UCSD-AML1 (cell line): ENCODE measurements around the gene ST6GALNAC4.
A peak's percentile ranks its signal among the peaks of the same experiment; 100 is the strongest.

Experiments
- DNase-seq: peaks from one replicate; lab custom pipeline; 2025; ENCODE audit not compliant: unreplicated experiment; lab: John Stamatoyannopoulos, UW

The ST6GALNAC4 gene

DNA sequence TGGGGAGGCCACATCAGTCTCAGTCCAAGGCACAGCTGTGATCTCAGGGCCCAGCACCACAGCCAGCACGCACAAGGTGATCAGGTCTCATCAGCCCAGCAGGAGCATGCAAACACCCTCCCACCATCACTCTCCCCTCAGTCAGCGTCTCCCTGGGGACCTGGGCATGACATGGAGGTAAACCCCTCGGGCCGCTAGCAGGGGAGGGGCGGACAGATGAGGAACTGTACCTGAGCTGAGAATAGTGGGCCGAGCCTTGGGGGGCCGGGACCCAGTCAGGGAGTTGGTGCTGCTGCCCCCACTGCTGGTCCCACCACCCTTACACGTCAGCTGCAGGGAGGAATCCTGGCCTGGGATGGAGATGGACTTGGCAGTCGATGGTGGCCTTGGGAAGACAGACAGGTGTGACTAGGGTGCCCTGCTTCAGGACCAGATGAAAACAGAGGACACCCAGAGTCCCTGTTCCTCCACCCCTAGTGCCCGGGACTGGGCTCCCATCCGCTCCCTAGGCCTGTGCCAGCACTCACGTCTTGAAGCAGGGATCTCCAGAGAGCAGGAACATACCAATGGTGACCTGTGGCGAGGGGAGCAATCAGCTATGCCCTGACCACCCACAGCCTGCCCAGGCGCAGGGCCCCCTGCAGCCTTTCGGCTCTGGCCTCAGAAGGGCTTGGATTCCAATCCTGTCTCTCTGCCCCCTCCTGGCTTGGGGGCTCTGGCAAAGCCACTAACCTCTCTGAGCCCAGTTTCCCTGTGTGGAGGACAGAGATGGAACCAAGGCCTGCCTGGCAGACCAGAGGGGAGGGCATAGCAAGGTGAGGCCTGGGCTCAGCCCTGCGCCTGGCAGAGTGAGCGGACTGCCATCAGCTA lies 31.2 kb upstream of the ST6GALNAC4 start:
- no peak for DNase-seq

- DNase-seq, result no peak
Observed at GRCh38 chr9:127946728-127947127, 29.9 kb upstream of the ST6GALNAC4 start.

- no peak for DNase-seq
Observed at GRCh38 chr9:127945942-127946341, 29.1 kb upstream of the ST6GALNAC4 start.

- no peak for DNase-seq
Observed at GRCh38 chr9:127945338-127945737, 28.5 kb upstream of the ST6GALNAC4 start.

DNA sequence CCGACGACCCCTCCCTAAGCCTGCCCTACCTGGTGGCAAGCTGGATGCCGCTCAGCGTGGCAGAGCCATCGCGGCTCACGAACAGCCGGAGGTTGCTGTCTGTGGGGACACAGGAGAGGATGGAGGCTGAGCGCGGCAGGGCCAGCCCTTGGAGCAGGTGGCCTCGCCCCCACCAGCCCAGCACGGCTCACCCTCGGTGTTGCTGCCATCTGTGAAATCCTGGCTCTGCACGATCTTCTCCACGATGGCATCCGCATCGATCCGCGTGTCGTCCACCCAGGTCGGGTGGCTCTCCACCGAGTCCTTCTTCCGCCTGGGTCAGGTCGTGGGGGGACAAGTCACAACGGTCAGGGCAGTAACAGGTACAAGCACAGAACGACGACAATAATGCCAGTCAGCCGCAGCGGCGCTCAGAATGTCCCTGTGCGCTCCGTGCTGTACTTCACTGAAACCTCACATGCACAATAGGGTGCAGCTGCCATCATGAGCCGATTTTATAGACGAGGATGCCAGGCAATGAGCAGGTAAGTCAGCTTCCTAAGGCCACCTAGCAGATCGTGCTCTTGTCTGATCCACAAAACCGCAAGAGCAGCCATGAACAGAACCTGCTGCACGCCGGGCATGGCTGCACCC lies 27.9 kb upstream of the ST6GALNAC4 start:
- no peak for DNase-seq

GRCh38 chr9:127943731-127944144 lies 26.9 kb upstream of the ST6GALNAC4 start:
- peak; percentile 73 for DNase-seq

DNA sequence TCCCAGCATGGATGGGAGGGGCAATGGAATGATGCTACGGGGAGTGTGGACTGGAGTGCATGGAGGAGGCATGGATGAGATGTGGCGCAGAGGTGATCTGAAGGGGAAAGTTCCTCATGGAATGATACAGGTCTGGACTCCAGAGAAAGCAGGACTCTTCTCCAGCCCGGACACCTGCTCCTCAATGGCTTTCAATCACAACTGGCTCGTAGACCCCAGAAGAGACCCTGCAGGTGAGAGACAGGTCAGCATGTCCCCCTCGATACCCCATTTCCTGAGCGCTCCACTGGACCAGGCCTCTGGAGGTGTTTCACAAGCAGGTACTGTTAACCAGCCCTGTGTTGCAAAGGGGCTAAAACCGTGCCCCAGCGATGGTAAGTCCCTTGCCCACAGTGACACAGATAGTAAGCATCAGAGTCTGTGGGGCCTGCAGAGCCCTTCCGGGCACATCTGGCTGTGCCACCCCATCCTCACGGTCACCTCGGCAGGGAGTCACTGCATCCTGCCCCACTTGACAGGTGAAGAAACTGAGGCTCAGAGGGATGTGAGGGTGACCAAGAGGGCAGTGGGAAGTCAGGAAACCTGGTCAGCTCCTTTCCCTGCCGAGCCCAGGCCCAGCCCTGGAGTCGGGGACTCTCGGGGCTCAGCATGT lies 26.3 kb upstream of the ST6GALNAC4 start:
- DNase-seq, result no peak

- peak; percentile 53 for DNase-seq
Observed at GRCh38 chr9:127942216-127943010, 25.6 kb upstream of the ST6GALNAC4 start.

- no peak for DNase-seq
Observed at GRCh38 chr9:127941961-127942215, 25.0 kb upstream of the ST6GALNAC4 start.

DNA sequence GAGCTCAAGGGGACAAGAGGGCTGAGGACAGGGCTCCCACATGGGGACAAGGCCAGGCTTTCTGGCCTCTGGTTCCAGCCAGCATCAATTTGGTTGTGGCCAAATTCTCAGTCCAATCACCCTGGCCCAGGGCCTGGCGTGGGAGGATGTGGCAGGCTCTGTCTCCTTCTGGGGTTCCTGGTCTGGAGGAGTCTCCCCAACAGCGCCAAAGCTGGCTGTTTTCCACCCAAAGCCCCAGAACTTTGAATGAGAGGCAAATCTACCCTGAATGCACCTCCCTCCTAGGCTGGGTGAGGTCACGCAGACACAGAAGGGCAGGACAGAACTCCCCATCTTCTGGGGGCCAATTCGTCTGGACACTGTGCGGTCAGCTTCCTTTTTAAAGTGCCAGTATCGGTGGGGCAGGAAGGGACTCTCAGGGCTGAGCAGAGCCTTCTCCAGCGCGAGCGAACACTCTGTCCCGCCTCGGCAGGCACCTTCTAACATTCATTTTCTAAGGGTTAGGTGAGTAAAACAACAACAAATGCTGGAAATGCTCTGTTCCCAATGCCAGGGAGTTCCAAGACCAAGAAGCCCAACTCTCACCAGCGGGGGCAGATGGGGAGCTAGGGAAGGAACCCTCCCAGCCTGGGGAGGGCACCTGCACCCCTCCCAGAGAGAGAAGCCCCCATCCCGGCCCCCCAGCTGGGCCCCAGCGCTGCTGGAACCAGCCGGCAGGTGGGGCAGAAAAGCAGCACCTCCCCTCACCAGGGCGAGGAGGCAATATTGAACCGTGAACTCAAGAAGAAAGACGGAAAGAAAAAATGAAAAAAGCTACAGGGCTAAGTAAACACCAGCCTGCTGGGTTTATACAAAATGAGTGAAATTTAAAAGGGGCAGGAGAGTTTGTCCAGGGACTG lies 24.5 kb upstream of the ST6GALNAC4 start:
- no peak for DNase-seq

DNA sequence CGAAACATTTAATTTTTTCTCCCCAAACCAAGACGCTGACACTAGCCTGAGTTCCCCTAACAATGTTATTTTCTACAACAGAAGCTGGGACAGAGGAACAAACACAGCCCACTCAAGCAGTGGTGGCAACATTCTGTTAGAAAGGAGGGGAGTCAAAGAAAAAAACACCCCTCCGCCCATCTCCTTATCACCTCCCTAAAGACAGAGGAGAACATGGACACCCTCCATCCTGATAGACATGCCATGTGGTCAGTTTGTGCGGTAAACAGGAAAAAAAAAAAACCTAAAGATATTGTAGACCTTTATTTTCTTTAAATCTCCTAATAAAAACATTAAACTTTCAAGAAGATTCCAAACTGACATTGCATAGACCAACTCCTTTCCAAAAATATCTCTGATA lies 23.8 kb upstream of the ST6GALNAC4 start:
- no peak for DNase-seq

DNA sequence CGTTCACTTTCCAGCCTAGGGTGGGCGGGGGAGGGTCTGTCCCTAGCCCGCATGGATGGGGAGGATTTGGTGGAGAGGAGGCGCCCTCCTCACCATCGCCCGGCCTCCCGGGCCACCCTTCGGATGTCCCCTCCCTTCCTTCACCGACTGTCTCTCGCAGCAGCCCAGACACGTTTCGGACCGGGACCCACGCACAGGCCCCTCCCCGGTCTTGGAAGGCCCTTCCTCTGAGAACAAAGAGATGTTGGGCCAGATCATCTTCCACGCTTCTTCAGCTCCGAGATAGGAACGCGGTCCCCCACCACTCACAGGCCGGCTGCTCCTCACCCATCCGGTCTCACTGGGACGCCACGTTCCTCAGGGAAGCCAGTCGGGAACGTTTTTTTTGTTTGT lies 21.5 kb upstream of the ST6GALNAC4 start:
- DNase-seq, result no peak

DNA sequence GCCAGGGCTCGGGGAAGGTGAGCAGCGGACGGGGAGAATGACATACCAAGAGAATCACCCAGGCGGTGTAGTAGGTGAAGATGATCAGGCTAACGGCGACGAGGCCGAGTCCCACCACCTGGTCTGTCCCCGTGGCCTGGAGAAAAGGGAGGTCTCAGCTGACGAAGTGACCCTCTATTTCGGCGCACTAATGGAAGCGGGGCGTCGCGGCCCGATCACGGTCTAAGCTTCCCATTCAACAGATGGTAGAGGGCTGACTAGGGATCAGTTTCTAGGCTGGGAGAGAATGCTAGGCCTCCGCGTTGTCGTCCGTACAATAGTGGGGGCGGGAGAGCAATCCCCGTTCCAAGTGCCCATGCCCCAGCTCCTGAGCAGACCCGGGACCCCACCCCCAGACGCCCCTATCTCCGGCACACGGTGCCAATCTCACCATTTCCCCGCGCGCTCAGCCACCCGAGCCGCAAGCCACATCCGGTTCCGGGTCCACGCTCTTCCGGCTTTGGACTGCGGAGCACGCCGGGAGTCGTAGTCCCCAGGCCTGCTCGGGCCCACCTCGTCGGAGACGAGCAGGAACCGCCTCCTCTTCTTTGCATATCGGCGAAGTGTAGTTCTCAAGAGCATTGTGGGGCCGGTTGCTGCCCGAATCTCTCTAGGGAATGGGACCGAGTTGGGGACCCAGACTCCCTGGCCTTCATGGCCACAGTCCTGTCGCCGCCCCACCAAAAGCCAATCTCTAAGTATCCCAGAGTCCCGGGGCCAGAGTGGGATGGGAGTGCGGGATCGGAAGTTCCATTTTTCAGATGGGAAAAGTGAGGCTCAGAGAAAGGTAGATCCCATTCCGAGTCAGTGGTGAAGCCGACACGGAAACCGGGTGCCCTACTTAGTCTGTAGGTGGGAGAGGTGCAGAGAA lies 20.8 kb upstream of the ST6GALNAC4 start, which contains the start of gene DPM2:
Gene DPM2, minus strand, starts transcription at position 467 of the 910 bp plus-strand sequence. Its CDS starts 34 bp downstream, at position 433.
- DNase-seq, result peak; percentile 88

- DNase-seq, result no peak
Observed at GRCh38 chr9:127937056-127937387, 20.2 kb upstream of the ST6GALNAC4 start.

DNA sequence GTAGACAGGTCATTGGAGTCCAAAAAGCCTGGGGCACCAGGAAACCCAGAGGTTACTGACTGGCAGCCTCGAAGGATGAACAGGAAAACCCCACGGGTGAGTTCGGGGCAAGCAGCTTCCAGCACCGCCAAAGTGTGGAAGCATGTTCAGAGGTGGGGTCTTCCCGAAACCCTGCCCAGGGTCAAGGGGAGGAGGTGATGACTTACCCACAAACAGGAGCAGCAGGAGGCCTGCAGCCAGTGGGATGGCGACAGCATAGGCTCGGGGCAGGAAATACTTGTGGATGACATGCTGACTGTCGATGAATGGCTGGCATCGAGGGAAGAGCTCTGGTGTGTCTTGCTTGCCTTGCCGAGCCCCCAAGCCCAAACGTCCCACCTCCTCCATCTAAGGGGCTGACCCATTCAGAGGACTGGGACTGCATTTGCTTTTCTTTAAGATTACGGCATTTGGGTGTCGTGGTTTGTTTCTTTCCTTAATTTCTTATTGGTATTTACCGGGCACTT lies 19.6 kb upstream of the ST6GALNAC4 start:
- DNase-seq, result no peak

- DNase-seq, result peak; percentile 31
Observed at GRCh38 chr9:127935765-127936221, 19.0 kb upstream of the ST6GALNAC4 start.

DNA sequence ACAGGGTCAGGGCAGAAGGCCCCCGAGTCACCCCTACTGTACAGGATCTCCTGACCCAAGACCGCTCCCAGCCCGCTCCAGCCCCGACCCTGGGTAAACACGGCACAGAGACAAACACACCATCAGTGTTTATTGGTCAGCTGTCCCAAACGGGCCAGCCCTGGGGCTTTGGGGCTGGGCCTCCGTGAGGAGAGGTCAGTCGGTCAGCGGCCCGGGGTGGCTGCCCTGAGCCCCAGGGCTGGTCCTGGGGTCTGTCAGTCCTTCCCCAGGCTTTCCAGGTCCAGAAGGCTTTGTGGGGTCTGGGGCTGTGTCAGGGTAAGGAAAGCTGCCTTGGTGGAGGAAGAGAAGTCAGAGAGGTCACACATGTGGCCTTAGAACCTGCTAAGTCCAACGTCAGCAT lies 18.1 kb upstream of the ST6GALNAC4 start:
- no peak for DNase-seq

GRCh38 chr9:127934248-127934647 lies 17.4 kb upstream of the ST6GALNAC4 start:
- DNase-seq, result no peak
